GM12878 (cell line): ENCODE results near the gene BRI3BP. TPM values are rescaled to one million over a fixed set of nuclear protein-coding genes. Genes with fewer than 3 reads are reported as not detected.

Experiments used
- ATF3 ChIP-seq: IDR thresholded peaks from 2 replicates; pipeline ENCODE4 v1.6.1; 2011; ENCODE audit warnings: low read depth, mild to moderate bottlenecking, low read length, moderate library complexity, borderline replicate concordance; ENCODE audit errors: extremely low read depth
- E2F8 ChIP-seq: fragments of 450-650 bp; IDR thresholded peaks from 2 replicates; pipeline ENCODE4 v1.6.1; 2018; ENCODE audit warnings: mild to moderate bottlenecking, low read depth, moderate library complexity; ENCODE audit not compliant: partially characterized antibody
- EP300 ChIP-seq, 2 experiments: fragments of 150-350 bp in 1 of 2; IDR thresholded peaks; 2 replicates each; pipeline ENCODE4 v1.6.1; 2011 to 2012; ENCODE audit warnings: low read depth in 2 of 2, low read length in 2 of 2, borderline replicate concordance in 1 of 2, improper control_type of control experiment in 1 of 2, inconsistent platforms in 1 of 2; ENCODE audit not compliant: control insufficient read depth in 1 of 2
- IRF4 ChIP-seq: IDR thresholded peaks from 2 replicates; pipeline ENCODE4 v1.6.1; 2011; ENCODE audit warnings: low read depth, low read length
- MLLT1 ChIP-seq: fragments of 450-650 bp; IDR thresholded peaks from 2 replicates; pipeline ENCODE4 v1.6.1; 2016; ENCODE audit warnings: mild to moderate bottlenecking
- MXI1 ChIP-seq: fragments of 150-350 bp; IDR thresholded peaks from 2 replicates; pipeline ENCODE4 v1.6.1; 2011; ENCODE audit warnings: low read depth, mild to moderate bottlenecking, inconsistent platforms, low read length, improper control_type of control experiment
- NFYA ChIP-seq: IDR thresholded peaks from 2 replicates; pipeline ENCODE4 v1.6.1; 2011; ENCODE audit warnings: low read depth, mild to moderate bottlenecking, low read length, improper control_type of control experiment, borderline replicate concordance
- PBX3 ChIP-seq: IDR thresholded peaks from 2 replicates; pipeline ENCODE4 v1.6.1; 2011; ENCODE audit warnings: mild to moderate bottlenecking, low read depth, low read length, moderate library complexity; ENCODE audit not compliant: insufficient replicate concordance
- PRDM15 ChIP-seq: fragments of 450-650 bp; formaldehyde crosslinking; IDR thresholded peaks from 2 replicates; pipeline ENCODE4 v1.4.0; 2020; ENCODE audit warnings: mild to moderate bottlenecking, moderate library complexity
- RAD21 ChIP-seq: IDR thresholded peaks from 2 replicates; pipeline ENCODE4 v1.6.1; 2011; ENCODE audit warnings: mild to moderate bottlenecking, low read depth, low read length, moderate library complexity; ENCODE audit not compliant: insufficient read depth
- RUNX3 ChIP-seq: IDR thresholded peaks from 2 replicates; pipeline ENCODE4 v1.6.1; 2012; ENCODE audit warnings: low read length, inconsistent platforms
- SIX5 ChIP-seq: IDR thresholded peaks from 2 replicates; pipeline ENCODE4 v1.6.1; 2011; ENCODE audit warnings: mild to moderate bottlenecking, low read depth, low read length, moderate library complexity; ENCODE audit not compliant: severe bottlenecking
- SP1 ChIP-seq: IDR thresholded peaks from one replicate; pipeline ENCODE4 v1.6.1; 2011; ENCODE audit warnings: low read depth, low read length
- STAT1 ChIP-seq: fragments of 450-650 bp; conservative IDR thresholded peaks from 2 replicates; pipeline ENCODE4 v1.6.1; 2014; ENCODE audit warnings: antibody characterized with exemption, mild to moderate bottlenecking
- TARDBP ChIP-seq: IDR thresholded peaks from 2 replicates; pipeline ENCODE4 v1.6.1; 2016; ENCODE audit warnings: borderline replicate concordance
- TBL1XR1 ChIP-seq: IDR thresholded peaks from 2 replicates; pipeline ENCODE4 v1.6.1; 2012; ENCODE audit warnings: low read depth, low read length, improper control_type of control experiment
- USF2 ChIP-seq: IDR thresholded peaks from 2 replicates; pipeline ENCODE4 v1.6.1; 2011; ENCODE audit warnings: low read depth, low read length, improper control_type of control experiment, borderline replicate concordance
- polyA plus RNA-seq, 11 experiments: library from polyadenylated mRNA; depleted of rRNA in 4 of 11; unstranded in 6 of 11; stranded (reverse) in 5 of 11; fragments of >200 nt; fragmentation: Nextera tagmentation in 4 of 11; fragmentation: Illumina TruSeq in 1 of 11; extraction: Ambion mirVana in 4 of 11; extraction: Trizol in 1 of 11; gene quantifications; 1 replicate in 1 of 11; 2 replicates in 10 of 11; pipeline versions ENCODE4 v1.2.1 to v1.2.3, GENCODE V29; 2011 to 2016; ENCODE audit warnings: inconsistent platforms in 2 of 11, missing spikeins in 2 of 11, low read depth in 1 of 11
- total RNA-seq, 4 experiments: library from RNA; depleted of rRNA in 3 of 4; stranded (reverse); fragments of >200 nt in 3 of 4; fragmentation: Illumina TruSeq in 1 of 4; extraction: Trizol in 1 of 4; gene quantifications; 2 replicates each; pipeline versions ENCODE4 v1.2.1 to v1.2.3, GENCODE V29; 2013 to 2021

The BRI3BP gene
- total and polyA plus RNA-seq, 10 of the 15 experiments (the other 5 are each of a cell fraction or from before 2014, with no cell fraction given), result 11.5 to 37.0 (median 28.5) TPM

GRCh38 chr12:124992874-124993625 lies 395 bp upstream of the BRI3BP start (continued):
- TF ChIP-seq PRDM15 (CRISPR knock-in tag) (no peak), EP300 (IDR thresholded peaks at IDR 0.05; ENCODE audit: borderline replicate concordance in 1 of 2, control insufficient read depth in 1 of 2, low read depth in 2 of 2, low read length in 2 of 2) (no peak), MLLT1 (peak; percentile 45; the same call in 1 of the 2 replicates), STAT1 (no peak), SIX5 (no peak), RUNX3 (0 out of 2 replicates have a peak, but pooled peaks have one; percentile 12), IRF4 (0 out of 2 replicates have a peak, but pooled peaks have one; percentile 31), SP1 (peak; percentile 11), RAD21 (0 out of 2 replicates have a peak, but pooled peaks have one; percentile 5), E2F8 (peak; percentile 61), TARDBP (no peak), ATF3 (no peak), PBX3 (peak; percentile 45), MXI1 (no peak), USF2 (no peak), TBL1XR1 (no peak), NFYA (no peak)
